MM.1S (cell line): ENCODE data around the gene OR5V1.

Source experiments
- DNase-seq: peaks from one replicate; pipeline ENCODE4 v3.0.0-alpha.2; 2015
- H2AFZ ChIP-seq: fragments of 300-600 bp; sonication (generic); 2 replicates; pipeline ENCODE4 v1.6.0; 2016; ENCODE audit warnings: antibody characterized with exemption, low read length
- H3F3A ChIP-seq: fragments of 300-600 bp; sonication (generic); 2 replicates; pipeline ENCODE4 v1.6.1; 2016; ENCODE audit warnings: mild to moderate bottlenecking, antibody characterized with exemption, low read length, moderate library complexity, mixed read lengths; ENCODE audit not compliant: insufficient read depth
- H3K27ac ChIP-seq: fragments of 300-600 bp; sonication (generic); 2 replicates; pipeline ENCODE4 v1.5.1; 2016; ENCODE audit warnings: mild to moderate bottlenecking, low read length
- H3K27me3 ChIP-seq: fragments of 300-600 bp; sonication (generic); replicated peaks from 2 replicates; pipeline ENCODE4 v1.6.0; 2016; ENCODE audit warnings: low read length; ENCODE audit not compliant: insufficient read depth
- H3K36me3 ChIP-seq: fragments of 300-600 bp; sonication (generic); replicated peaks from 2 replicates; pipeline ENCODE4 v1.6.1; 2016; ENCODE audit warnings: mild to moderate bottlenecking, low read length, mixed read lengths; ENCODE audit not compliant: insufficient read depth
- H3K4me1 ChIP-seq: fragments of 300-600 bp; sonication (generic); 2 replicates; pipeline ENCODE4 v1.6.1; 2016; ENCODE audit warnings: low read length, mixed read lengths
- H3K4me2 ChIP-seq: fragments of 300-600 bp; sonication (generic); 2 replicates; pipeline ENCODE4 v1.6.0; 2016; ENCODE audit warnings: low read depth, low read length
- H3K4me3 ChIP-seq: fragments of 300-600 bp; sonication (generic); 2 replicates; pipeline ENCODE4 v1.5.1; 2016; ENCODE audit warnings: low read length, mixed read lengths
- H3K79me2 ChIP-seq: fragments of 300-600 bp; sonication (generic); 2 replicates; pipeline ENCODE4 v1.6.1; 2016; ENCODE audit warnings: mixed run types, low read length, mixed read lengths
- H3K9ac ChIP-seq: fragments of 300-600 bp; sonication (generic); 2 replicates; pipeline ENCODE4 v1.6.1; 2016; ENCODE audit warnings: low read length, mixed read lengths
- H3K9me2 ChIP-seq: fragments of 300-600 bp; sonication (generic); replicated peaks from 2 replicates; pipeline ENCODE4 v1.6.1; 2016; ENCODE audit warnings: mild to moderate bottlenecking, low read length, mixed read lengths; ENCODE audit not compliant: insufficient read depth
- H3K9me3 ChIP-seq: fragments of 300-600 bp; sonication (generic); replicated peaks from 2 replicates; pipeline ENCODE4 v1.6.1; 2016; ENCODE audit warnings: mild to moderate bottlenecking, low read length, mixed read lengths; ENCODE audit not compliant: insufficient read depth
- H4K20me1 ChIP-seq: fragments of 300-600 bp; sonication (generic); 2 replicates; pipeline ENCODE4 v1.6.1; 2016; ENCODE audit warnings: mild to moderate bottlenecking, low read length, moderate library complexity, mixed read lengths; ENCODE audit not compliant: insufficient read depth
- CTCF ChIP-seq: fragments of 300-600 bp; sonication (generic); IDR thresholded peaks from 2 replicates; pipeline ENCODE4 v1.5.1; 2016; ENCODE audit warnings: antibody characterized with exemption, low read length, mixed read lengths
- EZH2 ChIP-seq: fragments of 300-600 bp; sonication (generic); optimal IDR thresholded peaks from 2 replicates; pipeline ENCODE3; 2017; ENCODE audit warnings: low read depth, mild to moderate bottlenecking, antibody characterized with exemption, low read length, mixed read lengths
- EZH2phosphoT487 ChIP-seq: fragments of 300-600 bp; sonication (generic); IDR thresholded peaks from 2 replicates; pipeline ENCODE4 v1.6.1; 2018; ENCODE audit warnings: antibody characterized with exemption, low read length

Gene OR5V1

GRCh38 chr6:29368765-29369164 is at the start of gene OR5V1:
OR5V1 (minus strand) TSS chr6:29368865; CDS start chr6:29356195, 12,670 bp downstream.
- no peaks in the 10 kb centered on the region for H4K20me1 ChIP-seq

DNA sequence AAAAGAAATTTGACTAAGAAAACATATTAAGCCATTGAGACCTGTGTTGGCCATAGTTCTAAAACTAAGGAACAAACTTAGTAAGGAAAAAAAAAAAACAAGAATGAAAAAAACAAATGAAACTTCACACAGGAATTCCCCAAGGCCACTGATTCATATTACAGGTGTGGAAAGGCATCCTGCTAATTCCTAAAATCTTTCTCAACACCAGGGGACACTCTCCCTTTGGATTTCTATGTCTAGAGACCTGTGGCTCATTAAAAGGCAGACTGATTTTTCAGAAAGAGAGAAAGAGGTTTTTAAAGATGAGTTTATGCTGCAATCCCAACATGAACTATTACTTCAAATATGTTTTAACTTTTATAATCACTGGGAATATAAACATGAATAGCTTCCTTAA is 45.9 kb upstream of the OR5V1 start, which contains the start of gene OR12D1:
TSS of gene OR12D1 (plus strand) at position 341 of the 400 bp plus-strand sequence.
- no peaks in the 10 kb centered on the region for H3K9me2 ChIP-seq
- H3K4me1 ChIP-seq: no peaks in the 10 kb centered on the region
- no peak within 1 kb of the TSS for H2AFZ ChIP-seq
- no peak for DNase-seq
- H4K20me1 ChIP-seq: no peaks in the 10 kb centered on the region
- H3K4me3 ChIP-seq: no peak within 1 kb of the TSS
- no peaks in the 10 kb centered on the region for H3F3A ChIP-seq
- H3K9me3 ChIP-seq: no peaks in the 10 kb centered on the region
- H3K4me2 ChIP-seq: no peak within 1 kb of the TSS
- TF ChIP-seq CTCF: no peak
- TF ChIP-seq EZH2: no peak
- no peak for TF ChIP-seq EZH2phosphoT487
- no peak within 1 kb of the TSS for H3K9ac ChIP-seq
- no peak within 1 kb of the TSS for H3K27ac ChIP-seq
- H3K36me3 ChIP-seq: no peaks in the 10 kb centered on the region
- H3K27me3 ChIP-seq: no peaks in the 10 kb centered on the region
- H3K79me2 ChIP-seq: no peaks in the 10 kb centered on the region

More at GRCh38 chr6:29368765-29369164, at the start of gene OR5V1:
- H3K9ac ChIP-seq: no peak within 1 kb of the TSS
- no peak for TF ChIP-seq EZH2
- no peak for TF ChIP-seq CTCF
- TF ChIP-seq EZH2phosphoT487: no peak
- H3K4me3 ChIP-seq: no peak within 1 kb of the TSS
- no peaks in the 10 kb centered on the region for H3F3A ChIP-seq
- no peaks in the 10 kb centered on the region for H3K79me2 ChIP-seq
- H3K4me1 ChIP-seq: no peaks in the 10 kb centered on the region
- H3K9me2 ChIP-seq: no peaks in the 10 kb centered on the region
- H3K4me2 ChIP-seq: no peak within 1 kb of the TSS
- no peaks in the 10 kb centered on the region for H3K9me3 ChIP-seq
- H3K27ac ChIP-seq: no peak within 1 kb of the TSS
- H3K36me3 ChIP-seq: no peaks in the 10 kb centered on the region
- H2AFZ ChIP-seq: no peak within 1 kb of the TSS
- no peak for DNase-seq
- H3K27me3 ChIP-seq: no peaks in the 10 kb centered on the region

GRCh38 chr6:29403801-29404200 is 35.1 kb upstream of the OR5V1 start:
- H3F3A ChIP-seq: no peaks in the 10 kb centered on the region
- TF ChIP-seq CTCF (no peak), EZH2 (no peak), EZH2phosphoT487 (no peak)
- no peak for DNase-seq

More at GRCh38 chr6:29403801-29404200, 35.1 kb upstream of the OR5V1 start:
- Histone ChIP-seq H3K4me1 (no peaks in the 10 kb centered on the region), H4K20me1 (no peaks in the 10 kb centered on the region), H3K79me2 (no peaks in the 10 kb centered on the region), H3K9me2 (no peaks in the 10 kb centered on the region), H3K4me2 (no peak overlapping the region), H3K27ac (no peak overlapping the region), H2AFZ (no peak overlapping the region), H3K9me3 (no peaks in the 10 kb centered on the region), H3K9ac (no peak overlapping the region), H3K36me3 (no peaks in the 10 kb centered on the region), H3K4me3 (no peak overlapping the region), H3K27me3 (no peaks in the 10 kb centered on the region)
